ENCODE results near the gene SLC46A3.

SLC46A3 gene

GRCh38 chr13:28679628-28680027, 39.1 kb downstream of the SLC46A3 start:
- no peak for DNase-seq

GRCh38 chr13:28678809-28679208, 40.0 kb downstream of the SLC46A3 start:
- no peak for DNase-seq

GRCh38 chr13:28671126-28671792, 47.5 kb downstream of the SLC46A3 start:
- no peak for DNase-seq

- DNase-seq, result no peak
These were observed 51.8 kb downstream of the SLC46A3 start for GRCh38 chr13:28666897-28667488.

- DNase-seq, result no peak
These were observed 59.2 kb downstream of the SLC46A3 start for GRCh38 chr13:28659621-28659970.

GRCh38 chr13:28658796-28659620, 59.8 kb downstream of the SLC46A3 start, which contains the start of gene POMP:
TSS of gene POMP (plus strand) at chr13:28659130. CDS start at chr13:28659185, 55 bp downstream.
- peak; percentile 20 for DNase-seq

- no peak for DNase-seq
These were observed 60.3 kb downstream of the SLC46A3 start for GRCh38 chr13:28658539-28658795.

- no peak for DNase-seq
These were observed 60.8 kb downstream of the SLC46A3 start for GRCh38 chr13:28657784-28658538.

- no peak for DNase-seq
These were observed 63.2 kb downstream of the SLC46A3 start for GRCh38 chr13:28655561-28655960.

- no peak for DNase-seq
These were observed 64.5 kb downstream of the SLC46A3 start for GRCh38 chr13:28654276-28654675.

- no peak for DNase-seq
These were observed 65.7 kb downstream of the SLC46A3 start for GRCh38 chr13:28653111-28653510.

GRCh38 chr13:28651810-28652401, 66.9 kb downstream of the SLC46A3 start:
- DNase-seq, result no peak

GRCh38 chr13:28650284-28650683, 68.5 kb downstream of the SLC46A3 start:
- no peak for DNase-seq

Measured in NCI-H1417 treated with DMSO at 0.1 percent for 48 hours (cell line).